ENCODE data around the gene AQP11.
"Not testable (repeated sequence)": the region's sequence is repeated elsewhere in the genome, so short reads cannot be mapped to it uniquely, and the experiment has no call there.

The AQP11 gene

GRCh38 chr11:77619576-77620198 lies 29.9 kb downstream of the AQP11 start:
- Mint-ChIP-seq H3K4me3 (no peak overlapping the region), H3K27me3 (no peaks in the 10 kb centered on the region), H3K27ac (no peak overlapping the region), H3K36me3 (ENCODE audit: low read depth) (peaks cover 58% of the 10 kb centered on the region), H3K4me1 (no peaks in the 10 kb centered on the region), H3K9me3 (no peaks in the 10 kb centered on the region)
- DNase-seq: no peak
- no peak for ATAC-seq

DNA sequence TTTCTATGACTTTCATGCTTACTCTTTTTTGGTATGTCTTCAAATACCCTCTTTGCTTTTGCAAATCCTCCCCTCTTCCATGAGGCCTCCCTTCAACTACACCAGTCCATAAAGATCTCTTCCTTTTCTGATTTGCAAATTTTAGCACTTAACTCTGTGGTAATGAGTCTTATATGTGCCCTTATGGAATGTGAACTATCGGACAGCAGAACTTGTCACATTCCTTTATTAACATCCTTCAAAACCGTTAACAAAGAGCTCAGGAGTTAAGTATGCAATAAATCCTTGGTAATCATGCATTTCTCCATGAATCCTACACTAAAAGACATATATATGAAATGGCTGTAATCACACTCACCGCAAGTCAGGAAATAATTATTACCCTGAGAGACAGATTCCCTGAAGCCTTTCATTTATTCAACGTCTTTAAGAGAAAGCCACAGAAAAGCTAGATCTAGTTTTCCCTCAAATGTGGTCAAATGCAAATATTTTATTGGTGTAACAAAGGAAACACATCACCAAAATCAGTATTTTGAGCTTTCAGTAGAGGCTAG lies 40.5 kb downstream of the AQP11 start:
- DNase-seq: no peak
- no peak overlapping the region for H3K4me3 Mint-ChIP-seq
- H3K4me1 Mint-ChIP-seq: peaks cover 43% of the 10 kb centered on the region
- H3K36me3 Mint-ChIP-seq (ENCODE audit: low read depth): peaks cover 44% of the 10 kb centered on the region
- peak overlapping the region; percentile 63 for H3K27ac Mint-ChIP-seq
- H3K27me3 Mint-ChIP-seq: no peaks in the 10 kb centered on the region
- no peaks in the 10 kb centered on the region for H3K9me3 Mint-ChIP-seq
- ATAC-seq: no peak

GRCh38 chr11:77633926-77634325 lies 44.2 kb downstream of the AQP11 start:
- not testable (repeated sequence) for H3K27me3 Mint-ChIP-seq, ATAC-seq, H3K4me3 Mint-ChIP-seq, H3K9me3 Mint-ChIP-seq, H3K27ac Mint-ChIP-seq, DNase-seq
- Mint-ChIP-seq H3K36me3 (ENCODE audit: low read depth) (peaks cover 40% of the 10 kb centered on the region), H3K4me1 (peaks cover 67% of the 10 kb centered on the region)

DNA sequence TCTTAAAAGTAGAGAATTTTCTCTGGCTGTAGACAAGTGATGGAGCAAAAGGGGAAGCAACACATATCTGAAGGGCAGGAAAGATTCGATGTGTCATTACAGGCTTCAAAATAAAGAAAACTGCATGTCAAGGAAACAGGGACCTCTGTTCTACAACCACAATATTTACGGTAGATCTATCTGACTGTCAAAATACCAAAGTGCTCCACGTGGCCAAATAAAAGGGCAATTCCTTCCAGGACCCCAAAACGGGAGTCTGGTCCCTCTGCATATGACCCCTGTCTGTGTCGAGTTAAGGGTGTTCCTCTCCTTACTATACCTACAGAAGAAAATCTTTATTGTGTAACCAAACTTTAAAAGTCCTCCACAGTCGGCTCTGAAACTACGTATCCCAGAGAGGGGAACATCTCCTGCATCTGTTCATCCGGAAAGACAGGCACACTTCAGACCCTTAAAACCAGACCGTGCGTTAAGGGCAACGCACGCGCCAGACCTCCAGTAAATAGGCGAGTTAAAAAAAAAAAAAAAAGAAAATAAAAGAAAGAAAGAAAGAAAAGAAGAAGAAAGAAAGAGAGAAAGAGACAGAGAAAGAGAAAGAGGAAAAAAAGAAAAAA lies 47.1 kb downstream of the AQP11 start:
- Mint-ChIP-seq H3K4me3 (peak overlapping the region; percentile 87), H3K9me3 (peaks cover 4% of the 10 kb centered on the region), H3K36me3 (ENCODE audit: low read depth) (peaks cover 29% of the 10 kb centered on the region), H3K27ac (peak overlapping the region; percentile 95), H3K4me1 (peaks cover 50% of the 10 kb centered on the region), H3K27me3 (no peaks in the 10 kb centered on the region)
- no peak for DNase-seq
- no peak for ATAC-seq

- Mint-ChIP-seq H3K27me3 (no peaks in the 10 kb centered on the region), H3K4me3 (peak within 1 kb of the TSS; percentile 87), H3K36me3 (ENCODE audit: low read depth) (peaks cover 24% of the 10 kb centered on the region), H3K4me1 (peaks cover 44% of the 10 kb centered on the region), H3K27ac (peak within 1 kb of the TSS; percentile 95), H3K9me3 (peaks cover 4% of the 10 kb centered on the region)
- ATAC-seq (peak; percentile 98), DNase-seq (peak; percentile 82)
Observed at GRCh38 chr11:77637345-77638165, 47.8 kb downstream of the AQP11 start, which contains the start of gene CLNS1A. CLNS1A (minus strand) TSS chr11:77637794; CDS start chr11:77637714, 80 bp downstream.

GRCh38 chr11:77642228-77642627 lies 52.5 kb downstream of the AQP11 start:
- Mint-ChIP-seq H3K27ac (no peak overlapping the region), H3K27me3 (peaks cover 3% of the 10 kb centered on the region), H3K4me1 (peaks cover 7% of the 10 kb centered on the region), H3K36me3 (ENCODE audit: low read depth) (no peaks in the 10 kb centered on the region), H3K9me3 (peaks cover 4% of the 10 kb centered on the region), H3K4me3 (no peak overlapping the region)
- ATAC-seq (no peak), DNase-seq (no peak)

GRCh38 chr11:77644887-77645286 lies 55.1 kb downstream of the AQP11 start:
- H3K27ac Mint-ChIP-seq: no peak overlapping the region
- DNase-seq: no peak

DNA sequence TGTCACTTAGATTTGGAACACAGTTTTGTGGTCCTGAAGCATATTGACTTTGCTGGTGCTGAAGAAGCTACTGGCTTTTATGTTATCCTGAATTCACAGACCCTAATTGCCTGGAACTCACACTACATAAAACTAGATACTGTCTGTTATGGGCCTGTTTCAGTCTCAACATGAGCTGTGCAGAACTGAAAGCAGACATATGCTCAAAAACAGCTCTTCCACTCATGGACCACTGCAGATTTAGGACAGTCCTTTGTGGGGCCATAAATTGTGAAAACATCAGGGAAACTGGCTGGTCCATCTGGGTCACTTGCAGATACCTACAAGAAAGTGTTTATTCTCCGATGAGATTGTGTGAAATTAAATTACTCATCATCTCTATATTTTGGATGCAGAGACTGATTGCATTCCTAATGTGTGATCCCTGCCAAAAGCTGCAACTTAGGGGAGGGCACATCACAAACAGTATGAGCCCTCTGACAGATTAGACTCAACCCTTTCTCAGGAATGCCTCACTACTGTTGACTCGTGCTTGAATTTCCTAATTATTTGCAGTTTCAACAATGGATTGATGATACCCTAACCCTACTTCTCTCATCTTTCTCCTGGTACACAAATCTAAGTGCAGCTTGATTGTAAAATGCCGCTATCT lies 58.0 kb downstream of the AQP11 start:
- Mint-ChIP-seq H3K4me1 (no peaks in the 10 kb centered on the region), H3K36me3 (ENCODE audit: low read depth) (no peaks in the 10 kb centered on the region), H3K9me3 (no peaks in the 10 kb centered on the region), H3K27me3 (peaks cover 3% of the 10 kb centered on the region), H3K27ac (no peak overlapping the region), H3K4me3 (no peak overlapping the region)
- DNase-seq: no peak
- no peak for ATAC-seq

More at GRCh38 chr11:77644887-77645286, 55.1 kb downstream of the AQP11 start:
- no peaks in the 10 kb centered on the region for H3K4me1 Mint-ChIP-seq
- H3K27me3 Mint-ChIP-seq: peaks cover 3% of the 10 kb centered on the region
- H3K4me3 Mint-ChIP-seq: no peak overlapping the region
- peaks cover 4% of the 10 kb centered on the region for H3K9me3 Mint-ChIP-seq
- no peaks in the 10 kb centered on the region for H3K36me3 Mint-ChIP-seq (ENCODE audit: low read depth)
- ATAC-seq: no peak

- H3K4me1 Mint-ChIP-seq: no peaks in the 10 kb centered on the region
- H3K27ac Mint-ChIP-seq: no peak overlapping the region
- DNase-seq (no peak), ATAC-seq (no peak)
- no peaks in the 10 kb centered on the region for H3K9me3 Mint-ChIP-seq
- H3K4me3 Mint-ChIP-seq: no peak overlapping the region
- no peaks in the 10 kb centered on the region for H3K36me3 Mint-ChIP-seq (ENCODE audit: low read depth)
- peaks cover 3% of the 10 kb centered on the region for H3K27me3 Mint-ChIP-seq
Observed at GRCh38 chr11:77650123-77650522, 60.4 kb downstream of the AQP11 start.

GRCh38 chr11:77654770-77655434 lies 65.1 kb downstream of the AQP11 start:
- Mint-ChIP-seq H3K4me3 (no peak overlapping the region), H3K27me3 (no peaks in the 10 kb centered on the region), H3K4me1 (no peaks in the 10 kb centered on the region), H3K9me3 (no peaks in the 10 kb centered on the region), H3K36me3 (ENCODE audit: low read depth) (no peaks in the 10 kb centered on the region), H3K27ac (no peak overlapping the region)
- ATAC-seq: no peak
- no peak for DNase-seq

DNA sequence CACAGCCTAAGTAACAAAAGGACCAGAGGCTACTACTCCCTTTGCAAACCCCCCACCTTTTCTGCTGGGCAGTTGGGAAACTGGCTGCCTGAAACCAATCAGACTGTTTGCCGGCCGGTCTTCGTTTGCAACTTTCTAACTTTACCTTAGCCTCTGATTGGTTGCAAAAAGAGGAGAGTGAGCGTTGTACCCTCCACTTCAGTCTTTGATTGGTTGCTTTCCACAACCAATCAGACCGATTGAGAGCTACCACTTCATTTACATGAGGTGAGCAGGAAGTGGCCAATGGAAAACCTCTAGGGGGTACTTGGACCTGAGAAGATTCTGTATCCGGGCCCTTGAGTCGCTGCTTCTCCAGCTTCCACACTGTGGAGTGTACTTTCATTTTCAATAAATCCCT lies 66.6 kb downstream of the AQP11 start:
- Mint-ChIP-seq H3K27ac (no peak overlapping the region), H3K36me3 (ENCODE audit: low read depth) (no peaks in the 10 kb centered on the region), H3K27me3 (no peaks in the 10 kb centered on the region), H3K4me1 (no peaks in the 10 kb centered on the region), H3K4me3 (no peak overlapping the region), H3K9me3 (no peaks in the 10 kb centered on the region)
- ATAC-seq: no peak
- DNase-seq: no peak

GRCh38 chr11:77658213-77659013 lies 68.7 kb downstream of the AQP11 start:
- H3K27ac Mint-ChIP-seq: peak overlapping the region; percentile 29
- H3K9me3 Mint-ChIP-seq: no peaks in the 10 kb centered on the region
- H3K27me3 Mint-ChIP-seq: no peaks in the 10 kb centered on the region
- no peak for ATAC-seq
- H3K4me1 Mint-ChIP-seq: no peaks in the 10 kb centered on the region
- no peak overlapping the region for H3K4me3 Mint-ChIP-seq
- no peak for DNase-seq
- no peaks in the 10 kb centered on the region for H3K36me3 Mint-ChIP-seq (ENCODE audit: low read depth)
